Adrenal gland (tissue), 5 donors: ENCODE measurements around the gene PODNL1.

Experiments used
- CTCF ChIP-seq, 6 experiments: fragments of 450-650 bp in 4 of 6; fragments of 200-600 bp in 2 of 6; sonication (generic) in 1 of 6; IDR thresholded peaks; 1 replicate in 5 of 6; 2 replicates in 1 of 6; pipeline versions ENCODE4 v1.5.1 to v1.8.0; 2016 to 2021; ENCODE audit warnings: antibody characterized with exemption in 6 of 6, mild to moderate bottlenecking in 2 of 6, moderate library complexity in 1 of 6
- POLR2A ChIP-seq, 2 donors: fragments of 450-650 bp; IDR thresholded peaks; one replicate each; pipeline ENCODE4 v1.6.1; 2017; ENCODE audit warnings: antibody characterized with exemption in 2 of 2, mild to moderate bottlenecking in 2 of 2, moderate library complexity in 1 of 2
- donor health status: DM: no; HTN: no; CAD: no.

GRCh38 chr19:13946414-13946813, 8.2 kb upstream of the PODNL1 start:
- TF ChIP-seq CTCF (IDR thresholded peaks at IDR 0.05) (no peak), POLR2A (IDR thresholded peaks at IDR 0.05) (no peak)
